ENCODE measurements around the gene CCDC47.

CCDC47 gene

GRCh38 chr17:63699638-63700527 is 73.5 kb downstream of the CCDC47 start, which contains the start of gene LIMD2:
Gene LIMD2, minus strand, starts transcription at chr17:63700125. Its CDS starts 827 bp downstream, at chr17:63699298.
- in situ Hi-C loops (cut with MboI; ENCODE audit: low sequenced_read_pairs): no loop called here

GRCh38 chr17:63698886-63699637 is 74.3 kb downstream of the CCDC47 start:
- in situ Hi-C loops (cut with MboI; ENCODE audit: low sequenced_read_pairs): no loop called here

GRCh38 chr17:63698381-63698885 is 75.0 kb downstream of the CCDC47 start:
- in situ Hi-C loops (cut with MboI; ENCODE audit: low sequenced_read_pairs): no loop called here

DNA sequence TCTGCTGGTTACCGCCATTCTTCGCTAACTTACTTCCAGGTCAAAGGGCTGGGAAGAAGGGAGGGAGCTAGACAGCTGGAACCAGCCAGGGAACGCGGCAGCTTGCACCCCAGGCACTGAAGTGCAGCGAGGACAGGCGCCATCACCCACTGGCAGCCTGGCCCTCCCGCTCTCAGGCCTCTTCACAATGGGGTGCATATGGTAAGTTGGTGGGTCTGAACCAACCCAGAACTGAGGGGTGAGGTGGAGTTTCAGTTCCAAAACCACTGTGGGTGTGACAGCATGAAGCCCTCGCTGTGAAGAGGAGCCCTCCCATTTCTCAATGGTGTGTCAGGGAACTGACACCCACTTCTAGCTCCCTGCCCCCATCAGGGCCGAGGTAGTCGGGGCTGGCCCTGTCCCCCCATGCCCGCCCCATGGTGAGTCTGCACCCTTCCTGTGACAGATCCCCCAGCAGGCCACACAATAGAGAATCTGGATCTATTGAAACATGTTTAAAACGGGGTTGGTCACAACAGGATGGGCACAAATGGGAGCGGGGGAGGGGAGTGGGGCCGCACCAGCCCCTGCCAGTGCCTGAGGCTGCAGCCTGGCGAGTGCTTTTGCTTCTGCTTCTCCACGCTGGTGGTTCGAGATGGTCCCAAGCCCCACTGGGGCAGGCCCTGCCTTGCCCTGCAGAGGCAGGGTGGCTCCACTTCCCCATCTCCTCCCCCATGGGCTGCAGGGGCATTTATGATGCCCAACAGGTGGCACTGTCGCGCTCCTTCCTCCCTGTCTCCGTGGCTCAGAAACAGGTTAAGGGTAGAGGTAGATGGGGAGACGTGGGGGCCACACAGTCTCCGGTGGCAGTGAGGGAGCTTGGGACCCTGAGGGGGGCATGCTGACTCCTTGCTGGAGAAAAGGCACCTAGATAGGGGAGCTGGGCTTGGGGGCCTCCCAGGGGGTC is 75.8 kb downstream of the CCDC47 start:
- in situ Hi-C loops (cut with MboI; ENCODE audit: low sequenced_read_pairs): no loop called here

DNA sequence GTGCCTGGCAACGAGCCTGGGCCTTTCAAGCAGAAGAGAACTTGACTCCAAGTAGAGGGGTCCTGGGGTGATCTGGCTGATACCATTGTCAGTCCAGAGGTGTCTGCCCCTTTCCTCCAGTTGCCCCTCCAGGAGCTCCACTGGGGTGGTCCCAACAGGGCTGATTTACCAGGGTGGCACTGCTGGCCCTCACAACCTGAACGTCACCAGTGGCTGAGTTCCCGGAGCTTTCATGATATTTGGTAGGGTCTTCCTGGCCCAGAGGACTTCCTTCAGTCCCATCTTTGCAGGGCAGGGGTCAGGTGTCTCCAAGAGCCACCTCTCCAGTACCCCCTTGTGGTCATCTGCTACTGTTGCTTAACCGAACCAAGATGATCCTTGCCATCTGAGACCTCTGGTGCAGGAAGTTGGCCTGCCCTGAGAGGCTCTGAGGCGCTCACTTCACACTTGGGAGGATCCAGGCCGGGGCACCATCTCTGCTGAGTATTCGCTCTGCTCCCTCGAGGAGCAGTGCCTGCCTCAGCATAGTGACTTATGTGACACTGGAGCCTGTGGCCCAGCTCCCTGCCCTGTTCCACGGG is 76.9 kb downstream of the CCDC47 start:
- in situ Hi-C loops (cut with MboI; ENCODE audit: low sequenced_read_pairs): no loop called here

DNA sequence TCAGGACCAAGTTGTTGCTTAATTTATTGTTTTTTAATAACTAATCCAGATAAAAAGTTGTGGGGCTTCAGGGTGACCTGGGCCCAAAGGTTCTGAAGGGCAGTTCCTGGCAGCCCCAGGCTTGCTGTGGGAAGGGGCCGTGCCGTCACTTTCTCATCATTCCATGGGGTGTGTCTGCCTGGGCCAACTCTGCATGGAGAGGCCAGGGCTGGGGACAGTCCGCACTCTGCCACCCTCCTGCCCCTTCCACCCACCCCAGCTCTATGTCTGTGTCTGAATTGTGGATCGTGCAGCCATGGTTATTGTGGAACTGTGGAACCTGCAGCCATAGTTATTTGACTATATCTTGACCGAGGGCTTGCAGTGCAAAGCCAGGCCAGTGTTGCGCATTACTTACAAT is 77.5 kb downstream of the CCDC47 start:
- in situ Hi-C loops (cut with MboI; ENCODE audit: low sequenced_read_pairs): no loop called here
